Naive thymus-derived CD4-positive, alpha-beta T cell (primary cell): ENCODE data around the gene KLK7. TPM values are rescaled to one million over a fixed set of nuclear protein-coding genes. Genes with fewer than 3 reads are reported as not detected.

Source experiments
- ATAC-seq: fragments of 150-1000 bp; cut with Tn5 transposase; 2 replicates; pipeline ENCODE4 v1.10.0; 2021; ENCODE audit warnings: mild to moderate bottlenecking, moderate library complexity
- CTCF ChIA-PET: fragments of 350-600 bp; sonication (Branson Sonifier 250); formaldehyde crosslinking; loops from one replicate; lab custom pipeline; 2021; ENCODE audit warnings: antibody characterized with exemption; lab: Charles Lee
- POLR2A ChIA-PET: fragments of 350-600 bp; sonication (Branson Sonifier 250); formaldehyde crosslinking; loops from one replicate; lab custom pipeline; 2021; ENCODE audit warnings: antibody characterized with exemption, inconsistent platforms; lab: Charles Lee
- DNase-seq, 9 donors: peaks; one replicate each; pipeline versions ENCODE4 v3.0.0 to v3.0.0-alpha.2; 2020 to 2022; ENCODE audit warnings: mixed read lengths in 1 of 9
- H3K27ac ChIP-seq: one replicate; pipeline ENCODE4 v1.7.0; 2013; ENCODE audit warnings: mild to moderate bottlenecking, low read depth, low read length, moderate library complexity
- H3K27me3 ChIP-seq, 2 donors: one replicate each; pipeline ENCODE4 v1.7.0; 2013; ENCODE audit warnings: low read length in 2 of 2, mild to moderate bottlenecking in 2 of 2, moderate library complexity in 2 of 2; ENCODE audit not compliant: control insufficient read depth in 2 of 2, insufficient read depth in 2 of 2
- H3K36me3 ChIP-seq, 3 experiments: 1 replicate in 2 of 3; 2 replicates in 1 of 3; pipeline ENCODE4 v1.7.0; 2013; ENCODE audit warnings: low read length in 3 of 3, mild to moderate bottlenecking in 3 of 3, moderate library complexity in 1 of 3; ENCODE audit not compliant: insufficient read depth in 3 of 3, control insufficient read depth in 2 of 3
- H3K4me1 ChIP-seq, 2 donors: one replicate each; pipeline ENCODE4 v1.7.0; 2013; ENCODE audit warnings: low read length in 2 of 2, mild to moderate bottlenecking in 2 of 2, moderate library complexity in 1 of 2; ENCODE audit not compliant: control insufficient read depth in 2 of 2, insufficient read depth in 2 of 2
- H3K4me3 ChIP-seq: 2 replicates; pipeline ENCODE4 v1.7.0; 2013; ENCODE audit warnings: mild to moderate bottlenecking, low read length
- H3K9me3 ChIP-seq, 3 experiments: 1 replicate in 2 of 3; 2 replicates in 1 of 3; pipeline ENCODE4 v1.7.0; 2013; ENCODE audit warnings: low read length in 3 of 3; ENCODE audit not compliant: control insufficient read depth in 2 of 3
- H3K27ac Mint-ChIP-seq, 9 donors: one replicate each; pipeline ENCODE4 v1.8.0; 2020 to 2022; ENCODE audit warnings: mixed read lengths in 9 of 9, mild to moderate bottlenecking in 8 of 9, moderate library complexity in 5 of 9, inconsistent platforms in 2 of 9
- H3K27me3 Mint-ChIP-seq, 5 donors: one replicate each; pipeline ENCODE4 v1.8.0; 2021 to 2022; ENCODE audit warnings: mixed read lengths in 5 of 5, mild to moderate bottlenecking in 1 of 5
- H3K36me3 Mint-ChIP-seq, 5 donors: one replicate each; pipeline ENCODE4 v1.8.0; 2020 to 2022; ENCODE audit warnings: mixed read lengths in 5 of 5, mild to moderate bottlenecking in 3 of 5, inconsistent platforms in 1 of 5
- H3K4me1 Mint-ChIP-seq, 7 donors: one replicate each; pipeline ENCODE4 v1.8.0; 2020 to 2022; ENCODE audit warnings: mixed read lengths in 7 of 7, mild to moderate bottlenecking in 3 of 7, inconsistent platforms in 1 of 7
- H3K4me3 Mint-ChIP-seq, 10 donors: one replicate each; pipeline ENCODE4 v1.8.0; 2020 to 2022; ENCODE audit warnings: mild to moderate bottlenecking in 10 of 10, mixed read lengths in 10 of 10, moderate library complexity in 6 of 10, inconsistent platforms in 2 of 10
- H3K9me3 Mint-ChIP-seq, 11 donors: one replicate each; pipeline ENCODE4 v1.8.0; 2020 to 2022; ENCODE audit warnings: mixed read lengths in 11 of 11, mild to moderate bottlenecking in 4 of 11, inconsistent platforms in 1 of 11, moderate library complexity in 1 of 11
- intact Hi-C, 2 donors: fragments of 100-400 bp; cut with micrococcal nuclease; formaldehyde crosslinking; loops; one replicate each; pipeline ENCODE4 v1.15.1; 2023
- polyA plus RNA-seq, 2 donors: library from polyadenylated mRNA; unstranded; fragments of 300-500 nt; fragmentation: Illumina TruSeq; gene quantifications; one replicate each; pipeline ENCODE4 v1.2.3, GENCODE V29; 2021
- total RNA-seq, 6 experiments: library from RNA in 5 of 6; stranded (reverse) in 5 of 6; gene quantifications; 1 replicate in 5 of 6; 2 replicates in 1 of 6; pipeline ENCODE4 v1.2.3 and lab custom pipeline; 2021 to 2026

Gene KLK7
- total and polyA plus RNA-seq, 7 experiments from 2014 or later: not detected

DNA sequence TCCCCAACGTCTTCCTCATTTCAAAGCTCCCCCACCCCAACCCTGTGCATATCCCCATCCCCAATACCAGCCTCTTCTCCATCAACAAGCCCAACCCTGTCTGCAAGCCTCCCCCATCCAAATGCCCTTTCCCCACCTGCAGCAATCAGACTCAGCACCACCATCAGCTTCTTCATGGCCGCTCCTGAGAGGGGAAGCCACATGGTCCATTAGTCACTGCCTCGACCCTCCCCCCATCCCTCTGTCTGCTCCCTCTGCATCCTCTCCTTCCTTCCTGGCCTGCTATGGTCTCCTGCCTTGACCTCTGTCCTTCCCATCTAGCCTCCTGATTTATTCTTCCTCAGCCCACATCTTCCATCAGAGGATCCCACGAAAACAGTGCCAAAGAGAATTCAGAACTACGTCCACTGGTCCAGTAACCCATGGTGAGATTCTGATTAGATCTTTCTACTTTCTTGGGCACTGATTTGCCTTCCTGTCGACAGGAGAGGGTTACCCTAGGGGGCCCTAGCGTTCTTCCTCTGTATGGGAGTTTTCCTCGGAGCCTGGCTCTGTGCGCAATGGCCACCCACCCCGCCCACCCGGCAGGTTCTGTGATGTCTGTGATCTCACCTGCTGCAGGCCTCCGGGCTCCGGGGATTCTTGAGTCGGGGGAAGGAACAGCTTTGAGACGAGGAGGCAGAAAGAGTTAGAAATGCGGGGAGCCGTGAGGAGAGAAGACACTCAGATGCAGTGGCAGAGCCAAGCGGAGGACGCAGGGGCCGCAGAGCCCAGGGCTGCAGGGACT, 15.6 kb downstream of the KLK7 start:
- Histone ChIP-seq H3K4me1 (no peaks in the 10 kb centered on the region), H3K27me3 (no peaks in the 10 kb centered on the region), H3K36me3 (no peaks in the 10 kb centered on the region), H3K27ac (no peak overlapping the region), H3K4me3 (no peak overlapping the region), H3K9me3 (no peaks in the 10 kb centered on the region)
- ChIA-PET POLR2A (no interaction called here), CTCF (no interaction called here)
- H3K36me3 Mint-ChIP-seq: peaks cover 0 to 6% (median 0%) of the 10 kb centered on the region in 5 donors
- DNase-seq (no peak), ATAC-seq (no peak)
- H3K4me3 Mint-ChIP-seq: no peak overlapping the region
- no peak overlapping the region for H3K27ac Mint-ChIP-seq
- intact Hi-C loops: no loop called here
- H3K9me3 Mint-ChIP-seq: peaks cover 0 to 8% (median 5%) of the 10 kb centered on the region in 11 donors
- peaks cover 0 to 6% (median 0%) of the 10 kb centered on the region in 7 donors for H3K4me1 Mint-ChIP-seq
- peaks cover 8 to 82% (median 58%) of the 10 kb centered on the region in 5 donors for H3K27me3 Mint-ChIP-seq

- peaks cover 0 to 7% (median 0%) of the 10 kb centered on the region in 7 donors for H3K4me1 Mint-ChIP-seq
- ChIA-PET CTCF (no interaction called here), POLR2A (no interaction called here)
- Histone ChIP-seq H3K4me1 (no peaks in the 10 kb centered on the region), H3K27ac (no peak overlapping the region), H3K27me3 (no peaks in the 10 kb centered on the region), H3K36me3 (no peaks in the 10 kb centered on the region), H3K4me3 (no peak overlapping the region), H3K9me3 (peaks cover 0 to 5% (median 0%) of the 10 kb centered on the region in 3 experiments)
- no peak overlapping the region for H3K4me3 Mint-ChIP-seq
- DNase-seq: no peak
- ATAC-seq: no peak
- H3K36me3 Mint-ChIP-seq: peaks cover 0 to 17% (median 6%) of the 10 kb centered on the region in 5 donors
- peaks cover 6 to 73% (median 44%) of the 10 kb centered on the region in 5 donors for H3K27me3 Mint-ChIP-seq
- peaks cover 3 to 34% (median 17%) of the 10 kb centered on the region in 11 donors for H3K9me3 Mint-ChIP-seq
- intact Hi-C loops: no loop called here
- H3K27ac Mint-ChIP-seq: no peak overlapping the region
Measured at GRCh38 chr19:50964266-50964665, 19.5 kb downstream of the KLK7 start.

DNA sequence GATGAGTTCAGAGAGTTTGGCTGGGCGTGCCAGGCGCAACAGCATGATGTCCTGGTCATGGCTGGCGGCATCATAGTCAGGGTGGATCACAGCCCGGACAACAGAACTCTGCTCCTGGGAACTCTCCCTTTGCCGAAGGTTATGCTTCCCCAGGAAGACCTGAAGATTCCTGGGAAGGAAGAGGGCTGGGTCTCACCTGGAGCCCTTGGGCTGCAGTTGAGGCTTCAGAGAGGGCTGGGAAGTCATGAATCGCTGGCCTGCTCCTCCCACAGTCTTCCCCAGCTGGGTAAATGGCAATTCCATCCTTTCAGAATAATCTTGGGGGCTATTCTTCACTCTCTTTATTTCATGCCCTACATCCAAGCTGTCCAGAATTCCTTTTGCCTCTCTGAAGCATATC, 20.3 kb downstream of the KLK7 start:
- no peaks in the 10 kb centered on the region for H3K27me3 ChIP-seq
- Mint-ChIP-seq H3K4me1 (peaks cover 0 to 9% (median 0%) of the 10 kb centered on the region in 7 donors), H3K9me3 (peaks cover 3 to 37% (median 18%) of the 10 kb centered on the region in 11 donors), H3K36me3 (peaks cover 0 to 18% (median 8%) of the 10 kb centered on the region in 5 donors), H3K4me3 (no peak overlapping the region), H3K27ac (no peak overlapping the region), H3K27me3 (peaks cover 6 to 82% (median 49%) of the 10 kb centered on the region in 5 donors)
- H3K9me3 ChIP-seq: peaks cover 0 to 5% (median 0%) of the 10 kb centered on the region in 3 experiments
- intact Hi-C loops: no loop called here
- H3K4me3 ChIP-seq: no peak overlapping the region
- H3K27ac ChIP-seq: no peak overlapping the region
- POLR2A ChIA-PET: no interaction called here
- H3K4me1 ChIP-seq: no peaks in the 10 kb centered on the region
- CTCF ChIA-PET: no interaction called here
- H3K36me3 ChIP-seq: no peaks in the 10 kb centered on the region
- no peak for DNase-seq
- no peak for ATAC-seq

GRCh38 chr19:50962245-50962644, 21.5 kb downstream of the KLK7 start:
- Mint-ChIP-seq H3K4me3 (no peak overlapping the region), H3K36me3 (peaks cover 0 to 18% (median 8%) of the 10 kb centered on the region in 5 donors), H3K27ac (no peak overlapping the region), H3K4me1 (peaks cover 0 to 7% (median 0%) of the 10 kb centered on the region in 7 donors), H3K9me3 (peaks cover 3 to 37% (median 18%) of the 10 kb centered on the region in 11 donors), H3K27me3 (peaks cover 3 to 83% (median 49%) of the 10 kb centered on the region in 5 donors)
- Histone ChIP-seq H3K27ac (no peak overlapping the region), H3K9me3 (peaks cover 0 to 5% (median 0%) of the 10 kb centered on the region in 3 experiments), H3K4me3 (no peak overlapping the region), H3K4me1 (no peaks in the 10 kb centered on the region), H3K27me3 (no peaks in the 10 kb centered on the region), H3K36me3 (no peaks in the 10 kb centered on the region)
- intact Hi-C loops: no loop called here
- no peak for DNase-seq
- ATAC-seq: no peak
- ChIA-PET CTCF (no interaction called here), POLR2A (no interaction called here)

GRCh38 chr19:50959731-50960500, 23.8 kb downstream of the KLK7 start:
- no peak for ATAC-seq
- no peak for DNase-seq
- Histone ChIP-seq H3K9me3 (peaks cover 0 to 5% (median 0%) of the 10 kb centered on the region in 3 experiments), H3K36me3 (no peaks in the 10 kb centered on the region), H3K27ac (no peak overlapping the region), H3K4me1 (no peaks in the 10 kb centered on the region), H3K27me3 (no peaks in the 10 kb centered on the region), H3K4me3 (no peak overlapping the region)
- peaks cover 3 to 37% (median 18%) of the 10 kb centered on the region in 11 donors for H3K9me3 Mint-ChIP-seq
- intact Hi-C loops: no loop called here
- no peak overlapping the region for H3K4me3 Mint-ChIP-seq
- H3K27ac Mint-ChIP-seq: peak overlapping the region in 2 of 9 donors; percentile 62 to 67
- H3K36me3 Mint-ChIP-seq: peaks cover 0 to 18% (median 8%) of the 10 kb centered on the region in 5 donors
- CTCF ChIA-PET: interaction anchor here (0.6 kb wide), 1 partner anchor 160 kb away, joined by 4 read pairs; no protein-coding TSS in a partner anchor
- POLR2A ChIA-PET: no interaction called here
- peaks cover 0 to 7% (median 0%) of the 10 kb centered on the region in 7 donors for H3K4me1 Mint-ChIP-seq
- H3K27me3 Mint-ChIP-seq: peaks cover 3 to 66% (median 44%) of the 10 kb centered on the region in 5 donors

GRCh38 chr19:50957587-50957986, 26.1 kb downstream of the KLK7 start:
- ChIA-PET CTCF (no interaction called here), POLR2A (no interaction called here)
- H3K27ac Mint-ChIP-seq: no peak overlapping the region
- H3K4me3 Mint-ChIP-seq: no peak overlapping the region
- Histone ChIP-seq H3K9me3 (peaks cover 0 to 4% (median 0%) of the 10 kb centered on the region in 3 experiments), H3K36me3 (no peaks in the 10 kb centered on the region), H3K4me3 (no peak overlapping the region), H3K27me3 (no peaks in the 10 kb centered on the region), H3K4me1 (no peaks in the 10 kb centered on the region), H3K27ac (no peak overlapping the region)
- H3K9me3 Mint-ChIP-seq: peaks cover under 1 to 28% (median 13%) of the 10 kb centered on the region in 11 donors
- ATAC-seq (no peak), DNase-seq (no peak)
- H3K4me1 Mint-ChIP-seq: peaks cover 0 to 7% (median 0%) of the 10 kb centered on the region in 7 donors
- peaks cover 3 to 61% (median 44%) of the 10 kb centered on the region in 5 donors for H3K27me3 Mint-ChIP-seq
- intact Hi-C loops: no loop called here
- H3K36me3 Mint-ChIP-seq: peaks cover 0 to 11% (median 8%) of the 10 kb centered on the region in 5 donors
